HepG2 (cell line): Measurements from ENCODE around the gene DTYMK. TPM values are rescaled to one million over a fixed set of nuclear protein-coding genes. Genes with fewer than 3 reads are reported as not detected.
A peak's percentile ranks its signal among the peaks of the same experiment; 100 is the strongest.

Experiments
- MZF1 ChIP-seq: sonication (generic); formaldehyde crosslinking; IDR thresholded peaks from 2 replicates; pipeline ENCODE4 v1.8.1; 2023; ENCODE audit warnings: mild to moderate bottlenecking, missing genetic modification reagents, borderline replicate concordance
- NR1H2 ChIP-seq: sonication (generic); formaldehyde crosslinking; IDR thresholded peaks from 2 replicates; pipeline ENCODE4 v1.8.1; 2022; ENCODE audit warnings: low read depth, missing genetic modification reagents, borderline replicate concordance
- SIN3B ChIP-seq: fragments of 150-350 bp; IDR thresholded peaks from 2 replicates; pipeline ENCODE4 v1.6.1; 2014; ENCODE audit warnings: low read length
- ZNF891 ChIP-seq: sonication (generic); formaldehyde crosslinking; IDR thresholded peaks from 2 replicates; pipeline ENCODE4 v1.5.0; 2020; ENCODE audit warnings: mild to moderate bottlenecking, missing genetic modification reagents
- polyA plus RNA-seq, 8 experiments: library from polyadenylated mRNA; depleted of rRNA in 3 of 8; stranded (reverse) in 7 of 8; unstranded in 1 of 8; fragments of >200 nt; fragmentation: Illumina TruSeq in 4 of 8; extraction: Trizol in 4 of 8; gene quantifications; 2 replicates each; pipeline versions ENCODE4 v1.2.1 to v1.2.3, GENCODE V29; 2011 to 2016; ENCODE audit warnings: low read depth in 4 of 8, missing spikeins in 1 of 8, mixed read lengths in 1 of 8; ENCODE audit not compliant: insufficient read depth in 1 of 8
- total RNA-seq, 5 experiments: library from RNA; depleted of rRNA; stranded (reverse); fragments of >200 nt; fragmentation: Illumina TruSeq; extraction: Trizol; gene quantifications; 2 replicates each; pipeline ENCODE4 v1.2.3, GENCODE V29; 2016; ENCODE audit warnings: low read depth in 1 of 5
- TF ChIP-seq, protein P1 (sequence below): sonication (generic); formaldehyde crosslinking; IDR thresholded peaks from 2 replicates; pipeline ENCODE4 v1.5.1; 2020; ENCODE audit warnings: mild to moderate bottlenecking, missing genetic modification reagents, moderate library complexity
- TF ChIP-seq, protein P2 (sequence below): sonication (generic); formaldehyde crosslinking; IDR thresholded peaks from 2 replicates; pipeline ENCODE4 v1.5.0; 2020; ENCODE audit warnings: missing genetic modification reagents
- TF ChIP-seq, protein P3 (sequence below): IDR thresholded peaks from 2 replicates; pipeline ENCODE4 v1.6.1; 2012; ENCODE audit warnings: low read length, improper control_type of control experiment

The DTYMK gene
- total and polyA plus RNA-seq, 2 of the 13 experiments (the other 11 are each of a cell fraction or from before 2014, with no cell fraction given): 57.5 to 134 TPM

DNA sequence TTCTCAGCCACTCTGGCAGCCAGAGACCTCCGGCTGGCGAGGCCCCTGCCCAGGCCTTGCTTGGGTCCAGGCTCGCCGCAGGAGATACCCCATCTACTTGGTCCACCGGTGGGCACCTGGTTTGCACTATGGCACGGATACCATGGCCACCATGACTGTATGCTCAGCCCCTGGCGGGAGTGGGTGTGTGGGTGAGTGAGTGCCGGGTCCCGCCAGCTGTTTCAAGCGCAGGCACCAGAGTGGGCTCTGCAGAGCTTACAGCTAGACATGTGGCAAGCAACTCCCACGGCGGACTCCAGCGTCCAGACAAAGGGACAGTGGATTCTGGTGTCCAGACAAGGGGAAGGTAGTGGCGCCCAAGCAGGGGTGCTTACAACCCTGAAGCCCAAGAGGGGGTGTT lies 47.7 kb downstream of the DTYMK start (continued):
- TF ChIP-seq, protein P1, sequence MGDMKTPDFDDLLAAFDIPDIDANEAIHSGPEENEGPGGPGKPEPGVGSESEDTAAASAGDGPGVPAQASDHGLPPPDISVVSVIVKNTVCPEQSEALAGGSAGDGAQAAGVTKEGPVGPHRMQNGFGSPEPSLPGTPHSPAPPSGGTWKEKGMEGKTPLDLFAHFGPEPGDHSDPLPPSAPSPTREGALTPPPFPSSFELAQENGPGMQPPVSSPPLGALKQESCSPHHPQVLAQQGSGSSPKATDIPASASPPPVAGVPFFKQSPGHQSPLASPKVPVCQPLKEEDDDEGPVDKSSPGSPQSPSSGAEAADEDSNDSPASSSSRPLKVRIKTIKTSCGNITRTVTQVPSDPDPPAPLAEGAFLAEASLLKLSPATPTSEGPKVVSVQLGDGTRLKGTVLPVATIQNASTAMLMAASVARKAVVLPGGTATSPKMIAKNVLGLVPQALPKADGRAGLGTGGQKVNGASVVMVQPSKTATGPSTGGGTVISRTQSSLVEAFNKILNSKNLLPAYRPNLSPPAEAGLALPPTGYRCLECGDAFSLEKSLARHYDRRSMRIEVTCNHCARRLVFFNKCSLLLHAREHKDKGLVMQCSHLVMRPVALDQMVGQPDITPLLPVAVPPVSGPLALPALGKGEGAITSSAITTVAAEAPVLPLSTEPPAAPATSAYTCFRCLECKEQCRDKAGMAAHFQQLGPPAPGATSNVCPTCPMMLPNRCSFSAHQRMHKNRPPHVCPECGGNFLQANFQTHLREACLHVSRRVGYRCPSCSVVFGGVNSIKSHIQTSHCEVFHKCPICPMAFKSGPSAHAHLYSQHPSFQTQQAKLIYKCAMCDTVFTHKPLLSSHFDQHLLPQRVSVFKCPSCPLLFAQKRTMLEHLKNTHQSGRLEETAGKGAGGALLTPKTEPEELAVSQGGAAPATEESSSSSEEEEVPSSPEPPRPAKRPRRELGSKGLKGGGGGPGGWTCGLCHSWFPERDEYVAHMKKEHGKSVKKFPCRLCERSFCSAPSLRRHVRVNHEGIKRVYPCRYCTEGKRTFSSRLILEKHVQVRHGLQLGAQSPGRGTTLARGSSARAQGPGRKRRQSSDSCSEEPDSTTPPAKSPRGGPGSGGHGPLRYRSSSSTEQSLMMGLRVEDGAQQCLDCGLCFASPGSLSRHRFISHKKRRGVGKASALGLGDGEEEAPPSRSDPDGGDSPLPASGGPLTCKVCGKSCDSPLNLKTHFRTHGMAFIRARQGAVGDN (CRISPR knock-in tag): peak; percentile 34; the same call in 1 of the 2 replicates
- TF ChIP-seq MZF1 (CRISPR knock-in tag) (0 out of 2 replicates have a peak, but pooled peaks have one; percentile 53), ZNF891 (CRISPR knock-in tag) (peak; percentile 40; the same call in 1 of the 2 replicates), NR1H2 (CRISPR knock-in tag) (no peak), SIN3B (no peak)
- TF ChIP-seq, protein P2, sequence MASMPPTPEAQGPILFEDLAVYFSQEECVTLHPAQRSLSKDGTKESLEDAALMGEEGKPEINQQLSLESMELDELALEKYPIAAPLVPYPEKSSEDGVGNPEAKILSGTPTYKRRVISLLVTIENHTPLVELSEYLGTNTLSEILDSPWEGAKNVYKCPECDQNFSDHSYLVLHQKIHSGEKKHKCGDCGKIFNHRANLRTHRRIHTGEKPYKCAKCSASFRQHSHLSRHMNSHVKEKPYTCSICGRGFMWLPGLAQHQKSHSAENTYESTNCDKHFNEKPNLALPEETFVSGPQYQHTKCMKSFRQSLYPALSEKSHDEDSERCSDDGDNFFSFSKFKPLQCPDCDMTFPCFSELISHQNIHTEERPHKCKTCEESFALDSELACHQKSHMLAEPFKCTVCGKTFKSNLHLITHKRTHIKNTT (CRISPR knock-in tag): no peak
- TF ChIP-seq, protein P3, sequence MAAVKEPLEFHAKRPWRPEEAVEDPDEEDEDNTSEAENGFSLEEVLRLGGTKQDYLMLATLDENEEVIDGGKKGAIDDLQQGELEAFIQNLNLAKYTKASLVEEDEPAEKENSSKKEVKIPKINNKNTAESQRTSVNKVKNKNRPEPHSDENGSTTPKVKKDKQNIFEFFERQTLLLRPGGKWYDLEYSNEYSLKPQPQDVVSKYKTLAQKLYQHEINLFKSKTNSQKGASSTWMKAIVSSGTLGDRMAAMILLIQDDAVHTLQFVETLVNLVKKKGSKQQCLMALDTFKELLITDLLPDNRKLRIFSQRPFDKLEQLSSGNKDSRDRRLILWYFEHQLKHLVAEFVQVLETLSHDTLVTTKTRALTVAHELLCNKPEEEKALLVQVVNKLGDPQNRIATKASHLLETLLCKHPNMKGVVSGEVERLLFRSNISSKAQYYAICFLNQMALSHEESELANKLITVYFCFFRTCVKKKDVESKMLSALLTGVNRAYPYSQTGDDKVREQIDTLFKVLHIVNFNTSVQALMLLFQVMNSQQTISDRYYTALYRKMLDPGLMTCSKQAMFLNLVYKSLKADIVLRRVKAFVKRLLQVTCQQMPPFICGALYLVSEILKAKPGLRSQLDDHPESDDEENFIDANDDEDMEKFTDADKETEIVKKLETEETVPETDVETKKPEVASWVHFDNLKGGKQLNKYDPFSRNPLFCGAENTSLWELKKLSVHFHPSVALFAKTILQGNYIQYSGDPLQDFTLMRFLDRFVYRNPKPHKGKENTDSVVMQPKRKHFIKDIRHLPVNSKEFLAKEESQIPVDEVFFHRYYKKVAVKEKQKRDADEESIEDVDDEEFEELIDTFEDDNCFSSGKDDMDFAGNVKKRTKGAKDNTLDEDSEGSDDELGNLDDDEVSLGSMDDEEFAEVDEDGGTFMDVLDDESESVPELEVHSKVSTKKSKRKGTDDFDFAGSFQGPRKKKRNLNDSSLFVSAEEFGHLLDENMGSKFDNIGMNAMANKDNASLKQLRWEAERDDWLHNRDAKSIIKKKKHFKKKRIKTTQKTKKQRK: no peak
